Measurements from ENCODE around the gene FAM9C. TPM values are rescaled to one million over a fixed set of nuclear protein-coding genes. Genes with fewer than 3 reads are reported as not detected.

Gene FAM9C
- total RNA-seq, 2 donors from 2014 or later, result not detected

- TF ChIP-seq CTCF (IDR thresholded peaks at IDR 0.05), result no peak
- no peak for TF ChIP-seq POLR2A (IDR thresholded peaks at IDR 0.05)
- H3K27me3 ChIP-seq, result no peaks in the 10 kb centered on the region
- intact Hi-C loops (cut with DNase I), result no loop called here
- H3K36me3 ChIP-seq (replicated peaks in 1 of 2; ENCODE audit: insufficient read depth in 1 of 2, low read depth in 2 of 2), result no peaks in the 10 kb centered on the region
- H3K4me1 ChIP-seq, result peaks cover 65% of the 10 kb centered on the region
- H3K27ac ChIP-seq, result peak overlapping the region; percentile 62 to 83 (median 71)
- H3K9me3 ChIP-seq, result no peaks in the 10 kb centered on the region
- ATAC-seq (no peak), DNase-seq (no peak)
- H3K4me3 ChIP-seq, result no peak overlapping the region
- WGBS, 2 donors, result 25 to 39% methylated on average over 5 to 8 of the region's 8 CpGs
Measured at GRCh38 chrX:12987900-12988594, 56.4 kb downstream of the FAM9C start.

- intact Hi-C loops (cut with DNase I), result no loop called here
- peak overlapping the region in 3 of 4 donors; percentile 29 to 83 (median 40) for H3K27ac ChIP-seq
- 81 to 83% methylated on average over 5 of the region's 6 CpGs for WGBS, 2 donors
- no peak for TF ChIP-seq POLR2A (IDR thresholded peaks at IDR 0.05)
- no peak for TF ChIP-seq CTCF (IDR thresholded peaks at IDR 0.05)
- H3K27me3 ChIP-seq, result no peaks in the 10 kb centered on the region
- no peaks in the 10 kb centered on the region for H3K9me3 ChIP-seq
- DNase-seq (no peak), ATAC-seq (no peak)
- peaks cover 58% of the 10 kb centered on the region for H3K4me1 ChIP-seq
- no peaks in the 10 kb centered on the region for H3K36me3 ChIP-seq (replicated peaks in 1 of 2; ENCODE audit: insufficient read depth in 1 of 2, low read depth in 2 of 2)
- no peak overlapping the region for H3K4me3 ChIP-seq
Measured at GRCh38 chrX:12987340-12987739, 57.1 kb downstream of the FAM9C start.

- Histone ChIP-seq H3K4me3 (no peak overlapping the region), H3K36me3 (replicated peaks in 1 of 2; ENCODE audit: insufficient read depth in 1 of 2, low read depth in 2 of 2) (no peaks in the 10 kb centered on the region), H3K9me3 (no peaks in the 10 kb centered on the region), H3K4me1 (peaks cover 54% of the 10 kb centered on the region), H3K27me3 (no peaks in the 10 kb centered on the region), H3K27ac (peak overlapping the region in 3 of 4 donors; percentile 29 to 74 (median 40))
- intact Hi-C loops (cut with DNase I), result no loop called here
- no peak for DNase-seq
- TF ChIP-seq CTCF (IDR thresholded peaks at IDR 0.05) (no peak), POLR2A (IDR thresholded peaks at IDR 0.05) (no peak)
- WGBS, 2 donors, result 51 to 64% methylated on average over 2 of the region's 2 CpGs
- no peak for ATAC-seq
Measured at GRCh38 chrX:12986886-12987285, 57.5 kb downstream of the FAM9C start.

- H3K9me3 ChIP-seq, result no peaks in the 10 kb centered on the region
- H3K27ac ChIP-seq, result peak overlapping the region in 3 of 4 donors; percentile 43 to 74 (median 73)
- 55 to 57% methylated on average over 3 to 4 of the region's 4 CpGs for WGBS, 2 donors
- H3K27me3 ChIP-seq, result no peaks in the 10 kb centered on the region
- DNase-seq (no peak), ATAC-seq (no peak)
- intact Hi-C loops (cut with DNase I), result no loop called here
- peaks cover 47% of the 10 kb centered on the region for H3K4me1 ChIP-seq
- H3K4me3 ChIP-seq, result no peak overlapping the region
- no peak for TF ChIP-seq POLR2A (IDR thresholded peaks at IDR 0.05)
- TF ChIP-seq CTCF (IDR thresholded peaks at IDR 0.05), result no peak
- H3K36me3 ChIP-seq (replicated peaks in 1 of 2; ENCODE audit: insufficient read depth in 1 of 2, low read depth in 2 of 2), result no peaks in the 10 kb centered on the region
Measured at GRCh38 chrX:12986164-12986779, 58.1 kb downstream of the FAM9C start.

Other genes starting within 250 kb of the FAM9C start
- gene TLR7, start 177.5 kb downstream of the FAM9C start, total RNA-seq, result under 1 TPM in 1 of 2 donors, not detected in 1; 0.78 TPM
- under 1 TPM in 1 of 2 donors, not detected in 1; 0.26 TPM for gene TLR8, start 138.0 kb downstream of the FAM9C start, total RNA-seq
- gene TMSB4X, start 69.5 kb downstream of the FAM9C start, total RNA-seq, result 1,000 to 10,000 TPM; 1,104 to 1,472 TPM

Data from body of pancreas (tissue), 4 donors.